Measurements from ENCODE around the gene INTS6L. TPM values are rescaled to one million over a fixed set of nuclear protein-coding genes. Genes with fewer than 3 reads are reported as not detected.
"Not testable (repeated sequence)": the region's sequence is repeated elsewhere in the genome, so short reads cannot be mapped to it uniquely, and the experiment has no call there.

INTS6L gene
- total RNA-seq, 1 experiment from 2014 or later, result 3.7 TPM

DNA sequence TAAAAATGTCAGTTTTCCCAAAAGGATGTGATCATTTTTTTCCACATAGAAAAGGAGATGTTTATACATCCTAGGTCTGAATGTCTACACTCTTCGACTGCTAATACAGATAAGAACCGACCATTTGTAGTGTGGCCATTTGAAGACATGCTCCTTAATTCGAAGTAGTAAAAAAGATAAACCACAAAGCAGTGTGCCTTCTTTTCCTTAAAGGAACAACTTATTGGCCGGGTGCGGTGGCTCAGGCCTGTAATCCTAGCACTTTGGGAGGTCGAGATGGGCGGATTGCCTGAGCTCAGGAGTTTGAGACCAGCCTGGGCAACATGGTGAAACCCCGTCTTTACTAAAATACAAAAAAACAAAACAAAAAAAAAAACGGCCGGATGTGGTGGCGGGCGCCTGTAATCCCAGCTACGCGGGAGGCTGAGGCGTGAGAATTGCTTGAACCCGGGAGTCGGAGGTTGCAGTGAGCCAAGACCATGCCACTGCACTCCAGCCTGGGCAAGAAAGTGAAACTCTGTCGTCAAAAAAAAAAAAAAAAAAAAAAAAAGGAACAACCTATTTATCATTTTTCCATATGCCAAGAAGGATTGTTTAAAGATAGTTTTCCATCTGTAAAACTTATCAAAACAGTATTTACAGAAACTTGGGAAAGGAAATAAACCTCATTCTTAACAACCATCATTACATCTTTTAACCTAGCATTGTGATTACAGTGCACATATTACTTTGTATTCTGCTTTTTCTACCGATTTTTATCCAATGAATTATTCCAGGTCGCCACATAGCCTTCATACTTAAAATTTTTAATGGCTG is 2.6 kb downstream of the INTS6L start:
- DNase-seq (ENCODE audit: low read depth), result no peak

DNA sequence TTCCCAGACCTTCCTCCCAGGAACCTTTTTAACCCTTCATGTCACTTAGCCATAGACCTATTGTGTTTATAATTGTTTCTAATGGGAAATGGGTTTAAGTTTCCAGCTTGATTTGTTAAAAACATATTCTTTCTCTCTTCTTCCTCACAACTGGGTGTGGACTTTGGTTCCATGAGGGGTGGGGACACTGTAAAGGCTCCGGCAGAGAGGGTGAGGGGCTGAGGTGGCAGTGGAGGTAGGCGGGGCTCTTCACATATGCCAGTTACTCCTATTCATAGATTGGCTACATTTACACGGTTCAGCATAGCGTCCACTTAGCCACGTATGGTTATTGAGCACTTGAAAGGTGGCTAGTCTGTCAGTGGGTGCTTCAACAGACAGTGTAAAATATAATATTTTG is 7.8 kb downstream of the INTS6L start:
- DNase-seq (ENCODE audit: low read depth), result no peak

- no peak for DNase-seq (ENCODE audit: low read depth)
Measured at GRCh38 chrX:135528756-135529155, 8.3 kb downstream of the INTS6L start.

DNA sequence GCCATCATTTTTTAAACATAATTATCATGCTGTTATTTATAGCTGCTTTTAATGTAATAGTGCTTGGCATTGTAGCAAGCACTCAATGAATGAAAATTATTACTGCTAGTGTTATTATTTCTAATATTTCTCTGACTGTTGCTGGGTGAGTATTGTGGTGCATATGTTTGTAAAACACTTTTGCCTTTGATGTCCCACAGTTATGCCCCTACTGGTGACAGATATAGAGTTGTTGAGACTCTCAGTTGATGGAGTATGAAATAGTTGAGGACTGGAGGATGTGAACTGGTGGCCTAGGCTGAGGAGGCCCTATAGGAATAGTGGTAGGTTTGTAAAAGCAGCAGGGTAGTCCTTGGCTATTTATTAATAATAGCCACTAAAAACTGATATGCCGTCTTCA is 9.6 kb downstream of the INTS6L start:
- DNase-seq (ENCODE audit: low read depth), result no peak

GRCh38 chrX:135531813-135532212 is 11.4 kb downstream of the INTS6L start:
- DNase-seq (ENCODE audit: low read depth), result no peak

- no peak for DNase-seq (ENCODE audit: low read depth)
Measured at GRCh38 chrX:135535077-135535940, 14.8 kb downstream of the INTS6L start.

- no peak for DNase-seq (ENCODE audit: low read depth)
Measured at GRCh38 chrX:135536877-135537276, 16.4 kb downstream of the INTS6L start.

- DNase-seq (ENCODE audit: low read depth), result no peak
Measured at GRCh38 chrX:135541351-135541750, 20.9 kb downstream of the INTS6L start.

DNA sequence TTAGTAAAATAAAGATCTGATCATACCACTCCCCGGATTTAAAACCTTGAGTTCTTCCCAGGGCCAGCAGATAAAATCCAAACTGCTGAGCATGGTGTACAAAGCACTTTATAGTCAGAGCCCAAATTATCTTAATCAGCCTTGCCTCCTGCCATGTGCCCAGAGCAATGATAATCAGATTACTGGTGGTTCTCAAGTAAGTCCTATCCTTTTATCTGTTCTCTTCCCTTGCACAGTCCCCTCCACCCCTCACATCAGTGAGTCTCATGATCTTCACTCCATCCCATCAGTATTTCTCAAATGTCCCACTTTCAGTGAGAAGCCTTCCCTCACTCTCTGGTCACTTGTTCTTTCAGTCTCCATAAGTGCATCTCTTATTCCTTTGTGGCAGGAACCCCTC is 22.7 kb downstream of the INTS6L start:
- DNase-seq (ENCODE audit: low read depth), result no peak

GRCh38 chrX:135543924-135544323 is 23.5 kb downstream of the INTS6L start:
- DNase-seq (ENCODE audit: low read depth), result no peak

DNA sequence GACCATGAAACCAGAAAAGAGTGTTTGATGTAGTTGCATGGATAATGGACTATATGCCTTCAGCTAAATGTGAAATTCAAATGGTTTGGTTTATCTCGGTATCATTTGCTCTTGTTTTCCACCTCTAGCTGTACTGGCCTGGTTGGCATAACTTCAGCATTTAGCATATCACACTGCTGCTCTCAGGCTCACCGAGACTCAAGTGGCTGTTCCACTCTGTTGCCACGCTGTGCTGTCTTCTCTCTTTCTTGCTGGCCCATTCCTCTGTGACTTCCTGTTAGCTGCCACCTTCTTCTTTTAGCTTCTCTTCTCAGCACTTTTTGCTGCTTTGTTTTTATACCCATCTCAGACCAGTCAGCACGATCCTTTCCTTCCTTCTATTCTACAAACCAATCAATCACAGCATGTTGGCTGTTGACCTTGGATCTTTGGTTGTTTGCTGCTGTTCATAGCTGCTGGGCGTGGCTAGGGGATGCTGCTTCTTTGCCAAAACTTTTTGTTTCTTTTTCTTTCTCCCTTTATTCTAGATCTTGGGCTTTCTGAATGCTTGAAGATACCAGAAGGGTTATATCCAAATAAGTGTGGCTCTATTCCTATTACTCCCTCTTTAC is 24.0 kb downstream of the INTS6L start:
- no peak for DNase-seq (ENCODE audit: low read depth)

- DNase-seq (ENCODE audit: low read depth), result no peak
Measured at GRCh38 chrX:135547767-135548166, 27.3 kb downstream of the INTS6L start.

GRCh38 chrX:135549519-135549918 is 29.1 kb downstream of the INTS6L start:
- no peak for DNase-seq (ENCODE audit: low read depth)

- DNase-seq (ENCODE audit: low read depth), result no peak
Measured at GRCh38 chrX:135556055-135556454, 35.6 kb downstream of the INTS6L start.

DNA sequence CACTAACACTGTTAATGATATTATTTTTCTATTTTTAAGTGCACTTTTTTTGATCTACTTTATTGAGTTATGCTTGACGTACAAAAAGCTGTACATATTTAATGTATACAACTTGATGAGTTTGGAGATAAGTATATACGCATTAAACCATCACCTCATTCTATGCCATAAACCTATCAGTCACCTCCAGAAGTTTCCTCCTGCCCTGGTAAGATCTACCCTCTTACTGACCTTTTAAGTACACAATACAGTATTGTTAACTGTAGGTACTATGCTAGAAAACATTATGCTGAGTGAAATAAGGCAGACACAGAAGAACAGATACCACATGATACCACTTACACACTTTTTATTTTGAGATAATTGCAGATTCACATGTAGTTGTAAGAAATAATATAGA is 36.9 kb downstream of the INTS6L start:
- DNase-seq (ENCODE audit: low read depth), result no peak

GRCh38 chrX:135572436-135572835 is 52.0 kb downstream of the INTS6L start:
- DNase-seq (ENCODE audit: low read depth), result no peak

DNA sequence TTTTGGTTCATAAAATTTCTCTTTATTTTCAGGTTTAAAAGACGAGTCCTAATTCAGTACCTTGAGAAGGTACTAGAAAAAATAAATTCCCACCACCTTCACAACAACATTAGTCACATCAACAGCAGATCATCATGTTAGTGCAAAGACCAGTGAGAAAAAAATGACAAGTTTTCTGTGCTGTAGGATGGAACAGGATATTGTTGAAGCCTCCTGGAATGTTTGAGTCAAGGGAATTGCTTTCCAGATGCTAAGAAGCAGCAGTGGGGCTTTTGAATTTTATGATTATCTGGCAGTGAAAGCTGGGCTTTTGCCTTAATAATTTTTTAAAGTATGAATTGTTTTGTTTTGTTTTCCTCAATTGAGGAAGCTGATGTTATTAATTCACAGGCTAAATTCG is 61.0 kb downstream of the INTS6L start:
- DNase-seq (ENCODE audit: low read depth), result no peak

- no peak for DNase-seq (ENCODE audit: low read depth)
Measured at GRCh38 chrX:135585153-135585552, 64.7 kb downstream of the INTS6L start.

DNA sequence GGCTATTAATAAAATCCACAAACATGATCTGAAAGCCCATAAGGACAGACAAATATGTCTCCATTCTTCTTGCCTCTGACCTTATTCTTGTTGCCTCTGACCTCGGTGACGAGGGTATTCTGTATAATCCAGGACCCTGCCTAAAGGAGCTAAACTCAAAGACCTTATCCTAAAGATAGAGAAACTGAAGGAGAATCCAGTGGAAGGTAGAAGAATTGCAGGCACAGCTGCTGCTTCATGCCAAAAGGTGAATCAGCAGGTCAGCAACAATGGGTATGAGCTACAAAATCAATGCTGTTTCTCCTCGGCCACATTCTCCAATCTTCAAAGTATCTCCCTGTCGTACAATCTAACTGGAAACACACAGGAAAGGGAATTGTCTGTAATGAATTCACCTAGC is 71.4 kb downstream of the INTS6L start:
- DNase-seq (ENCODE audit: low read depth), result no peak

DNA sequence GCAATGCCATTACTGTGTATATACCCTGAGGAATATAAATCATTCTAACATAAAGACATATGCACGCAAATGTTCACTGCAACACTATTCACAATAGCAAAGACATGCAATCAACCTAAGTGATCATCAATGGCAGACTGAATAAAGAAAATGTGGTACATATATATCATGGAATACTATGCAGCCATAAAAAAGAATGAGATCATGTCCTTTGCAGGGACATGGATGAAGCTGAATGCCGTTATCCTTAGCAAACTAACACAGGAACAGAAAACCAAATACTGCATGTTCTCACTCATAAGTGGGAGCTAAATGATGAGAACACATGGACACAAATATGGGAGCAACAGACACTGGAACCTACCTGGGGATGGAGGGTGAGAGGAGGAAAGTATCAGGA is 73.6 kb downstream of the INTS6L start:
- DNase-seq (ENCODE audit: low read depth), result not testable (repeated sequence)

GRCh38 chrX:135594453-135594852 is 74.0 kb downstream of the INTS6L start:
- DNase-seq (ENCODE audit: low read depth), result not testable (repeated sequence)

- no peak for DNase-seq (ENCODE audit: low read depth)
Measured at GRCh38 chrX:135595543-135595942, 75.1 kb downstream of the INTS6L start.

All from HT1080 (cell line).